Right lobe of liver (tissue), 6 donors: ENCODE results near the gene ATAD1. TPM values are rescaled to one million over a fixed set of nuclear protein-coding genes. Genes with fewer than 3 reads are reported as not detected.
"Not testable (repeated sequence)": the region's sequence is repeated elsewhere in the genome, so short reads cannot be mapped to it uniquely, and the experiment has no call there.

Experiments used
- ATAC-seq, 4 donors: fragments of 200-7000 bp; cut with Tn5 transposase; one replicate each; pipeline ENCODE4 v1.9.1; 2020; ENCODE audit warnings: mild to moderate bottlenecking in 4 of 4, moderate library complexity in 4 of 4
- DNase-seq, 3 donors: peaks; one replicate each; pipeline ENCODE4 v3.0.0-alpha.2; 2020
- H3K27ac ChIP-seq, 3 donors: fragments of 200-600 bp; one replicate each; pipeline ENCODE4 v1.8.0; 2022
- H3K27me3 ChIP-seq, 2 donors: fragments of 200-600 bp; one replicate each; pipeline ENCODE4 v1.8.0; 2022
- H3K36me3 ChIP-seq, 4 donors: fragments of 200-600 bp; sonication (generic) in 1 of 4; one replicate each; pipeline versions ENCODE4 v1.5.1 to v1.8.0; 2017 to 2022; ENCODE audit warnings: control low read depth in 1 of 4
- H3K4me1 ChIP-seq, 4 donors: fragments of 200-600 bp; sonication (generic) in 1 of 4; one replicate each; pipeline versions ENCODE4 v1.5.1 to v1.8.0; 2017 to 2022; ENCODE audit warnings: control low read depth in 1 of 4
- H3K4me3 ChIP-seq, 3 donors: fragments of 200-600 bp; one replicate each; pipeline ENCODE4 v1.8.0; 2022
- H3K9me3 ChIP-seq, 4 donors: fragments of 200-600 bp; sonication (generic) in 1 of 4; one replicate each; pipeline versions ENCODE4 v1.5.1 to v1.8.0; 2017 to 2022; ENCODE audit warnings: control low read depth in 1 of 4
- POLR2A ChIP-seq: fragments of 450-650 bp; IDR thresholded peaks from one replicate; pipeline ENCODE4 v1.6.1; 2017; ENCODE audit warnings: antibody characterized with exemption, mild to moderate bottlenecking
- WGBS: methylation state at CpG from one replicate; pipeline ENCODE4 v1.1.6; 2018; ENCODE audit warnings: low coverage, low lambda C conversion rate; ENCODE audit not compliant: insufficient coverage; ENCODE audit errors: missing lambda C conversion rate; 5-methylcytosine and 5-hydroxymethylcytosine counted together
- intact Hi-C, 2 donors: fragments of 100-400 bp; cut with DNase I; formaldehyde crosslinking; loops; one replicate each; pipeline versions ENCODE4 v1.11.2 to v1.14.1; 2022
- total RNA-seq, 6 experiments: library from RNA; depleted of rRNA in 2 of 6; stranded (reverse); fragments of >200 nt in 2 of 6; fragmentation: NEBNext Ultra II Directional in 3 of 6; extraction: Animal tissue kit (Norgen Biotek cat#: 25700) in 3 of 6; gene quantifications; one replicate each; pipeline versions ENCODE4 v1.1.0 to v1.2.4, GENCODE V29; 2016 to 2023
- TF ChIP-seq, protein P1 (sequence below), 4 donors: fragments of 200-600 bp in 3 of 4; fragments of 450-650 bp in 1 of 4; IDR thresholded peaks; one replicate each; pipeline versions ENCODE4 v1.5.1 to v1.8.0; 2016 to 2022; ENCODE audit warnings: antibody characterized with exemption in 4 of 4, mild to moderate bottlenecking in 2 of 4
- donor health status: DM: no; HTN: yes; CAD: no.
- donor health status: DM: no; HTN: no; CAD: no.
- donor health status: DM: no; HTN: no; CAD: no.
- donor health status: DM: no; HTN: yes; CAD: no.
- donor health status: DM: no; HTN: yes; CAD: no.

ATAD1 gene
- total RNA-seq, 6 experiments from 2014 or later, result 17.4 to 24.2 (median 22.3) TPM

DNA sequence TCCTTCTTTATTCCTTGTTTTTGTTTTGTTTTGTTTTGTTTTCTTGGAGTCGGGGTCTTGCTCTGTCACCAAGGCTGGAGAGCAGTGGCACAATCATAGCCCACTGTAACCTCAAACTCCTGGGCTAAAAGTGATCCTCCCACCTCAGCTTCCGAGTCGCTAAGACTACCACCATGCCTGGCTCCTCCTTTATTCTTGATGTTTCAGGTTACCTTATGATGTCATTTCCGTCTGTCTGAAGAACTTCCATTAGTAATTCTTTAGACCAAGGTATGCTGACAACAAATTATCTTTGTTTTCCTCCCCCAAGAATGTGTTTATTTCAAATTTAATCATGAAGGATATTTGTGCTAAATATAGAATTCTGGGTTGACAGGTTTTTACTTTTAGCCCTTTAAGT, 18.1 kb upstream of the ATAD1 start:
- intact Hi-C loops, result no loop called here
- Histone ChIP-seq H3K4me1 (no peaks in the 10 kb centered on the region), H3K27me3 (no peaks in the 10 kb centered on the region), H3K4me3 (no peak overlapping the region), H3K9me3 (no peaks in the 10 kb centered on the region), H3K36me3 (no peaks in the 10 kb centered on the region), H3K27ac (no peak overlapping the region)
- WGBS, result 76% methylated on average over 4 of the region's 4 CpGs
- DNase-seq, result no peak
- TF ChIP-seq, protein P1, sequence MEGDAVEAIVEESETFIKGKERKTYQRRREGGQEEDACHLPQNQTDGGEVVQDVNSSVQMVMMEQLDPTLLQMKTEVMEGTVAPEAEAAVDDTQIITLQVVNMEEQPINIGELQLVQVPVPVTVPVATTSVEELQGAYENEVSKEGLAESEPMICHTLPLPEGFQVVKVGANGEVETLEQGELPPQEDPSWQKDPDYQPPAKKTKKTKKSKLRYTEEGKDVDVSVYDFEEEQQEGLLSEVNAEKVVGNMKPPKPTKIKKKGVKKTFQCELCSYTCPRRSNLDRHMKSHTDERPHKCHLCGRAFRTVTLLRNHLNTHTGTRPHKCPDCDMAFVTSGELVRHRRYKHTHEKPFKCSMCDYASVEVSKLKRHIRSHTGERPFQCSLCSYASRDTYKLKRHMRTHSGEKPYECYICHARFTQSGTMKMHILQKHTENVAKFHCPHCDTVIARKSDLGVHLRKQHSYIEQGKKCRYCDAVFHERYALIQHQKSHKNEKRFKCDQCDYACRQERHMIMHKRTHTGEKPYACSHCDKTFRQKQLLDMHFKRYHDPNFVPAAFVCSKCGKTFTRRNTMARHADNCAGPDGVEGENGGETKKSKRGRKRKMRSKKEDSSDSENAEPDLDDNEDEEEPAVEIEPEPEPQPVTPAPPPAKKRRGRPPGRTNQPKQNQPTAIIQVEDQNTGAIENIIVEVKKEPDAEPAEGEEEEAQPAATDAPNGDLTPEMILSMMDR (IDR thresholded peaks at IDR 0.05), result no peak
- TF ChIP-seq POLR2A, result no peak
- no peak for ATAC-seq

DNA sequence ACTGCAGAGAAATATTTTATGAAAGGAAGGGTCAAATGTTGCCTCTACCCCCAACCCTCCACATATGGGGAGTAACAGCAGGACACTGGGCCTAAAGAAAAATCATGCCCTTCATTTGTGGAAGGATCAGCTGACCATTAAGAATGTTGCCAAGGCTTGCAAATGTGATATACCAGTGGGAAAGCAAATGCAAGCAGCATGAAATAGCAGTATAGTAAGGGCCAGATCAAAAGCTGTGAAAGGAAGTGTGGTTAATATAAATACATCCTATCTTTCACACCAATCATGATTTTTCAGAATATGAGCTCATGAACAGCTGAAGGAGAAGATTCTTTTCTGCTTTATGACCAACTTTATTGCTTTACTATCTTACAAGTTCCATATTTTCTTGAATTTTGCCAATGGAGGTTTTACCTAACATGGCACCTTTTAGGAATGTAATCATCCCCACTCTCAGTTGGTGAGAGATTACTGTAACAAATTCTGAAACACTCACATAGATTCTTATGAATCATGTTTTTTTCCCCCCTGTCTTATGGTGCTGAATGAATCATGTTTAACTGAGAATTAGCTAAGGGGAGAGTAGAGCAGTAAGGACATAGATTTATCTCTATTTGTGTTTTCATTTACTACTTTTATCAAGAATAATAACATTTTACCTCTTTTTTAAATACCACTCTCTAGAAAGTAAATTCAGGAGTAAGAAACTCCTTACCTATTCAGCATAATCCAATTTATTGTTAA, 12.1 kb upstream of the ATAD1 start:
- ATAC-seq (no peak), DNase-seq (no peak)
- Histone ChIP-seq H3K9me3 (no peaks in the 10 kb centered on the region), H3K4me3 (no peak overlapping the region), H3K4me1 (no peaks in the 10 kb centered on the region), H3K27me3 (no peaks in the 10 kb centered on the region), H3K36me3 (no peaks in the 10 kb centered on the region), H3K27ac (no peak overlapping the region)
- TF ChIP-seq, protein P1 (IDR thresholded peaks at IDR 0.05), result no peak
- TF ChIP-seq POLR2A, result no peak
- intact Hi-C loops, result no loop called here

DNA sequence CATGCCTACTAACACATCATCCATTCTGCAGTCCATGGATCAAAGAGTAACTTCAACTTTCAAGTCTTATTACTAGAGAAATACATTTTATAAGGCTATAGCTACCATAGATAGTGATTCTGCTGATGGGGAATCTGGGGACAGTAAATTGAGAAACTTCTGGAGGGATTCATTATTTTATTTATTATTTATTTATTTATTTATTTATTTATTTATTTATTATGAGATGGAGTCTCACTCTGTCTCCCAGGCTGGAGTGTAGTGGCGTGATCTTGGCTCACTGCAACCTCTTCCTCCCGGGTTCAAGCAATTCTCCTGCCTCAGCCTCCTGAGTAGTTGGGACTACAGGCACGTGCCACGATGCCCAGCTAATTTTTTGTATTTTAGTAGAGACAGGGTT, 11.0 kb upstream of the ATAD1 start:
- 95% methylated on average over 4 of the region's 4 CpGs for WGBS

DNA sequence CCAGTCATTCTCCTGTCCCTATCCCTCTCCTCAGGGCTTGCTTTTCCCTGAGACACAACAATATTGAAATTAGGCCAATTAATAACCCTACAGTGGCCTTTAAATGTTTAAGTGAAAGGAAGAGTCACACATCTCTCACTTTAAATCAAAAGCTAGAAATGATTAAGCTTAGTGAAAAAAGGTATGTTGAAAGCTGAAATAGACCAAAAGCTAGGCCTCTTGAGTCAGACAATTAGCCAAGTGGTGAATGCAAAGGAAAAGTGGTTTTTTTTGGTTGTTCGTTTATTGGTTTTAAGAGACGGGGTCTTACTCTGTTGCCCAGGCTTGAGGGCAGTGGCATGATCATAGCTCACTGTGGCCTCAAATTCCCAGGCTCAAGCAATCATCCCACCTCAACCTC, 9.7 kb upstream of the ATAD1 start:
- Histone ChIP-seq H3K27me3 (no peaks in the 10 kb centered on the region), H3K4me1 (no peaks in the 10 kb centered on the region), H3K27ac (no peak overlapping the region), H3K36me3 (no peaks in the 10 kb centered on the region), H3K4me3 (no peak overlapping the region), H3K9me3 (no peaks in the 10 kb centered on the region)
- DNase-seq (no peak), ATAC-seq (no peak)
- TF ChIP-seq POLR2A, result no peak
- TF ChIP-seq, protein P1 (IDR thresholded peaks at IDR 0.05), result no peak
- 95% methylated on average over 2 of the region's 2 CpGs for WGBS
- intact Hi-C loops, result no loop called here

More for the DNA sequence above, 11.0 kb upstream of the ATAD1 start:
- H3K4me3 ChIP-seq, ATAC-seq, intact Hi-C loops, DNase-seq, H3K27ac ChIP-seq, H3K36me3 ChIP-seq, H3K9me3 ChIP-seq, H3K27me3 ChIP-seq, H3K4me1 ChIP-seq: not testable (repeated sequence)

DNA sequence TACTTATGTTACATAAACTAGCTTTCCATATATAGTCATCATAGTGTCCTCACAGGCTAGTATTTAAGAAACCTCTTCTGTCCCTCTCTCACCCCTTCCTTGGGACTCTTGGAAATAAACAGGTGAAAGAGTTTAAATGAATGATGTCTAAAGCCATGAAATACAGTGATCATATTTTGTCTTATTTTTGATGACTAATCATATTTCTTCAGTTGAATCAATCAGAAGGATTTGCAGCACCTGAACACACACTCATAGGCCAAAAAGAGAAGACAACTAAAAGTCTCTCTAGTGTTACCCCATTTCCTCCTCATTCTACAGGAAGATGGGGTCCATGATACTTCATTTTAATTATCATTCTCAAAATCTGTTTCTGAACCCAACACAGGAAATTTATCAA, 8.6 kb upstream of the ATAD1 start:
- Histone ChIP-seq H3K9me3 (no peaks in the 10 kb centered on the region), H3K4me1 (no peaks in the 10 kb centered on the region), H3K27me3 (no peaks in the 10 kb centered on the region), H3K36me3 (no peaks in the 10 kb centered on the region), H3K4me3 (no peak overlapping the region), H3K27ac (no peak overlapping the region)
- no peak for TF ChIP-seq POLR2A
- TF ChIP-seq, protein P1 (IDR thresholded peaks at IDR 0.05), result no peak
- DNase-seq, result no peak
- intact Hi-C loops, result no loop called here
- no peak for ATAC-seq
